MM.1S (cell line): ENCODE measurements around the gene SLC7A8.

ENCODE experiments used
- DNase-seq: peaks from one replicate; pipeline ENCODE4 v3.0.0-alpha.2; 2015
- H2AFZ ChIP-seq: fragments of 300-600 bp; sonication (generic); 2 replicates; pipeline ENCODE4 v1.6.0; 2016; ENCODE audit warnings: antibody characterized with exemption, low read length
- H3F3A ChIP-seq: fragments of 300-600 bp; sonication (generic); 2 replicates; pipeline ENCODE4 v1.6.1; 2016; ENCODE audit warnings: mild to moderate bottlenecking, antibody characterized with exemption, low read length, moderate library complexity, mixed read lengths; ENCODE audit not compliant: insufficient read depth
- H3K27ac ChIP-seq: fragments of 300-600 bp; sonication (generic); 2 replicates; pipeline ENCODE4 v1.5.1; 2016; ENCODE audit warnings: mild to moderate bottlenecking, low read length
- H3K27me3 ChIP-seq: fragments of 300-600 bp; sonication (generic); replicated peaks from 2 replicates; pipeline ENCODE4 v1.6.0; 2016; ENCODE audit warnings: low read length; ENCODE audit not compliant: insufficient read depth
- H3K36me3 ChIP-seq: fragments of 300-600 bp; sonication (generic); replicated peaks from 2 replicates; pipeline ENCODE4 v1.6.1; 2016; ENCODE audit warnings: mild to moderate bottlenecking, low read length, mixed read lengths; ENCODE audit not compliant: insufficient read depth
- H3K4me1 ChIP-seq: fragments of 300-600 bp; sonication (generic); 2 replicates; pipeline ENCODE4 v1.6.1; 2016; ENCODE audit warnings: low read length, mixed read lengths
- H3K4me2 ChIP-seq: fragments of 300-600 bp; sonication (generic); 2 replicates; pipeline ENCODE4 v1.6.0; 2016; ENCODE audit warnings: low read depth, low read length
- H3K4me3 ChIP-seq: fragments of 300-600 bp; sonication (generic); 2 replicates; pipeline ENCODE4 v1.5.1; 2016; ENCODE audit warnings: low read length, mixed read lengths
- H3K79me2 ChIP-seq: fragments of 300-600 bp; sonication (generic); 2 replicates; pipeline ENCODE4 v1.6.1; 2016; ENCODE audit warnings: mixed run types, low read length, mixed read lengths
- H3K9ac ChIP-seq: fragments of 300-600 bp; sonication (generic); 2 replicates; pipeline ENCODE4 v1.6.1; 2016; ENCODE audit warnings: low read length, mixed read lengths
- H3K9me2 ChIP-seq: fragments of 300-600 bp; sonication (generic); replicated peaks from 2 replicates; pipeline ENCODE4 v1.6.1; 2016; ENCODE audit warnings: mild to moderate bottlenecking, low read length, mixed read lengths; ENCODE audit not compliant: insufficient read depth
- H3K9me3 ChIP-seq: fragments of 300-600 bp; sonication (generic); replicated peaks from 2 replicates; pipeline ENCODE4 v1.6.1; 2016; ENCODE audit warnings: mild to moderate bottlenecking, low read length, mixed read lengths; ENCODE audit not compliant: insufficient read depth
- H4K20me1 ChIP-seq: fragments of 300-600 bp; sonication (generic); 2 replicates; pipeline ENCODE4 v1.6.1; 2016; ENCODE audit warnings: mild to moderate bottlenecking, low read length, moderate library complexity, mixed read lengths; ENCODE audit not compliant: insufficient read depth
- EZH2 ChIP-seq: fragments of 300-600 bp; sonication (generic); optimal IDR thresholded peaks from 2 replicates; pipeline ENCODE3; 2017; ENCODE audit warnings: low read depth, mild to moderate bottlenecking, antibody characterized with exemption, low read length, mixed read lengths
- EZH2phosphoT487 ChIP-seq: fragments of 300-600 bp; sonication (generic); IDR thresholded peaks from 2 replicates; pipeline ENCODE4 v1.6.1; 2018; ENCODE audit warnings: antibody characterized with exemption, low read length
- TF ChIP-seq, protein P1 (sequence below): fragments of 300-600 bp; sonication (generic); IDR thresholded peaks from 2 replicates; pipeline ENCODE4 v1.5.1; 2016; ENCODE audit warnings: antibody characterized with exemption, low read length, mixed read lengths

SLC7A8 gene

DNA sequence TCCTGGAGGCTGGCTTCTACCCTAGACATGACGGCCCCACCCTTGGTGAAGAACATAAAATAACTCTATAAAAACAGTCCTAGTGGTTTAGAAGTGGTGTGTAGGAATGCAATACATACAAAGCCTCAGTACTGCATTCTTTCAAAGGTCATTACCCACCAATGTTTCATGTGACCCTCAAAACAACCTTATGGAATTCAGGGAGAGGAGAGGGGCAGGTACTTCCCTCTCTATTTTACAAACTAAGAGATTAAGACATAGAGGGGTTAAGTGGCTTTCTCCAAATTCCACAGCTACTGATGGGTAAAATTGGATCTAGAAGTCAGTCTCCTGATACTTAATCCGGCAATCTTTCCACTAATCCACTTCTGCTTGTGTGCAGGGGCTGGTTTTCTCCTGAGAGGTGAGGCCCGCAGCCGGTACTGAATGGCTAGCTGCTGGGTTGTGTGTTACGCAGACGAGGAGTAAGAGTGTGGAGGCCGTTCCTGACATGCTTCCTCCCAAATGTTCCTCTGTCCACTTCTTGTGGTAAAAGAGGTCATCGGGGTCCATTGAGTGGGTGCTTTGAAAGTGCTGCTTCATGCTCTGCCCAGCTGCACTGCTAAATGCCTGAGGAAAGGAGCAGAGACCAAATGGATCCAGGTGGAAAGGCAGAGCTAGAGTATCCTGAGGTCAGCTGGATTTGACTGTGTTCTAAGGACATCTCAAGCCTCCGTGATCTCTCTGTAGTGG is 16.2 kb downstream of the SLC7A8 start:
- no peaks in the 10 kb centered on the region for H3K4me1 ChIP-seq
- no peak overlapping the region for H3K4me3 ChIP-seq
- no peaks in the 10 kb centered on the region for H3F3A ChIP-seq
- no peaks in the 10 kb centered on the region for H3K36me3 ChIP-seq
- no peak overlapping the region for H3K9ac ChIP-seq
- no peaks in the 10 kb centered on the region for H3K9me2 ChIP-seq
- no peaks in the 10 kb centered on the region for H3K27me3 ChIP-seq
- no peaks in the 10 kb centered on the region for H3K79me2 ChIP-seq
- H4K20me1 ChIP-seq: no peaks in the 10 kb centered on the region
- H3K4me2 ChIP-seq: no peak overlapping the region
- no peaks in the 10 kb centered on the region for H3K9me3 ChIP-seq
- no peak overlapping the region for H2AFZ ChIP-seq
- TF ChIP-seq EZH2: no peak
- TF ChIP-seq, protein P1, sequence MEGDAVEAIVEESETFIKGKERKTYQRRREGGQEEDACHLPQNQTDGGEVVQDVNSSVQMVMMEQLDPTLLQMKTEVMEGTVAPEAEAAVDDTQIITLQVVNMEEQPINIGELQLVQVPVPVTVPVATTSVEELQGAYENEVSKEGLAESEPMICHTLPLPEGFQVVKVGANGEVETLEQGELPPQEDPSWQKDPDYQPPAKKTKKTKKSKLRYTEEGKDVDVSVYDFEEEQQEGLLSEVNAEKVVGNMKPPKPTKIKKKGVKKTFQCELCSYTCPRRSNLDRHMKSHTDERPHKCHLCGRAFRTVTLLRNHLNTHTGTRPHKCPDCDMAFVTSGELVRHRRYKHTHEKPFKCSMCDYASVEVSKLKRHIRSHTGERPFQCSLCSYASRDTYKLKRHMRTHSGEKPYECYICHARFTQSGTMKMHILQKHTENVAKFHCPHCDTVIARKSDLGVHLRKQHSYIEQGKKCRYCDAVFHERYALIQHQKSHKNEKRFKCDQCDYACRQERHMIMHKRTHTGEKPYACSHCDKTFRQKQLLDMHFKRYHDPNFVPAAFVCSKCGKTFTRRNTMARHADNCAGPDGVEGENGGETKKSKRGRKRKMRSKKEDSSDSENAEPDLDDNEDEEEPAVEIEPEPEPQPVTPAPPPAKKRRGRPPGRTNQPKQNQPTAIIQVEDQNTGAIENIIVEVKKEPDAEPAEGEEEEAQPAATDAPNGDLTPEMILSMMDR: no peak
- TF ChIP-seq EZH2phosphoT487: no peak
- DNase-seq: no peak
- H3K27ac ChIP-seq: no peak overlapping the region

DNA sequence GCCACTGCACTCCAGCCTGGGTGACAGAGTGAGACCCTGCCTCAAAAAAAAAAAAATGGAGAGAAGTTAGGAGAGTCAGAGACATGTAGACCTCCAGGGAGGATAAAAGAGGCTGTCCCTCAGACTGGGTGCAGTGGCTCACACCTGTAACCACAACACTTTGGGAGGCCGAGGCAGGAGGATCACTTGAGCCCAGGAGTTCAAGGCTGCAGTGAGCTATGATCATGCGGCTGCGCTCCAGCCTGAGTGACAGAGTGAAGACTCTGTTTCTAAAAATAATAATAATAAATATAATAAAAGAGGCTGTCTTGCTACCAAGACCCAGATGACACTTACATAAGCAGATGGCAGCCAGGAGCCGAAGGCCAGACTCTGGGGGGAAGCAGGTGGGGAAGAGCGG is 18.5 kb downstream of the SLC7A8 start:
- no peak overlapping the region for H3K4me2 ChIP-seq
- H3K9ac ChIP-seq: no peak overlapping the region
- no peak overlapping the region for H3K4me3 ChIP-seq
- no peaks in the 10 kb centered on the region for H3K9me3 ChIP-seq
- H3K27ac ChIP-seq: no peak overlapping the region
- H2AFZ ChIP-seq: no peak overlapping the region
- H3K79me2 ChIP-seq: no peaks in the 10 kb centered on the region
- H3K9me2 ChIP-seq: no peaks in the 10 kb centered on the region
- TF ChIP-seq EZH2phosphoT487: no peak
- TF ChIP-seq EZH2: no peak
- TF ChIP-seq, protein P1: no peak
- no peaks in the 10 kb centered on the region for H3K36me3 ChIP-seq
- no peaks in the 10 kb centered on the region for H3K4me1 ChIP-seq
- no peaks in the 10 kb centered on the region for H3F3A ChIP-seq
- no peaks in the 10 kb centered on the region for H3K27me3 ChIP-seq
- DNase-seq: no peak
- no peaks in the 10 kb centered on the region for H4K20me1 ChIP-seq

DNA sequence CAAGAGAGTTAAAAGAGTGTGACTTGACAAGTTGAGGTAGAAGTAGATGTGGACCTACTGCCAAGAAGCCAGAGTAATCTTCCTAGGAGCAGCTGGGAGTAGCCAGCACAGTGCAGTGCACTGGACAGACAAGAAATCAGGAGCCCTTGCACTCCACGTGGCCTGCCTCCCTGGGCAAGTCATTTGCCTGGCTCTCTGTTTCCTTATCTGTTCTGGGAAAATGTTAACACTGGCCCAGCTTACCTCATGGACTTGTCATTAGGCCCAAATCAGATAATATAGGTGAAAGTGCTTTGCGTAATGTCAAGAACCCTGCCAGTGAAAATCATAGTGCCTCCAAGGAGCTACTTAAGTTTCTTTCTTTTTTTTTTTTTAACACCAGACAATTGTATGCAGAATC is 19.2 kb downstream of the SLC7A8 start:
- no peaks in the 10 kb centered on the region for H3K4me1 ChIP-seq
- no peaks in the 10 kb centered on the region for H4K20me1 ChIP-seq
- H3F3A ChIP-seq: no peaks in the 10 kb centered on the region
- no peaks in the 10 kb centered on the region for H3K9me2 ChIP-seq
- no peaks in the 10 kb centered on the region for H3K9me3 ChIP-seq
- DNase-seq: no peak
- H3K4me2 ChIP-seq: no peak overlapping the region
- no peaks in the 10 kb centered on the region for H3K36me3 ChIP-seq
- H3K4me3 ChIP-seq: no peak overlapping the region
- H3K79me2 ChIP-seq: no peaks in the 10 kb centered on the region
- TF ChIP-seq EZH2phosphoT487: no peak
- TF ChIP-seq, protein P1: no peak
- no peak for TF ChIP-seq EZH2
- H3K27me3 ChIP-seq: no peaks in the 10 kb centered on the region
- no peak overlapping the region for H2AFZ ChIP-seq
- no peak overlapping the region for H3K9ac ChIP-seq
- H3K27ac ChIP-seq: no peak overlapping the region
